ENCODE results near the gene ZNF544.

ZNF544 gene

GRCh38 chr19:58279042-58279924, 50.6 kb downstream of the ZNF544 start:
- H3K4me3 ChIP-seq (ENCODE audit: low read depth, low read length): peak overlapping the region; percentile 83
- TF ChIP-seq CTCF (IDR thresholded peaks at IDR 0.05; ENCODE audit: insufficient read depth, low read depth, low read length, missing control alignments): no peak
- DNase-seq (ENCODE audit: low read depth): peak; percentile 58

DNA sequence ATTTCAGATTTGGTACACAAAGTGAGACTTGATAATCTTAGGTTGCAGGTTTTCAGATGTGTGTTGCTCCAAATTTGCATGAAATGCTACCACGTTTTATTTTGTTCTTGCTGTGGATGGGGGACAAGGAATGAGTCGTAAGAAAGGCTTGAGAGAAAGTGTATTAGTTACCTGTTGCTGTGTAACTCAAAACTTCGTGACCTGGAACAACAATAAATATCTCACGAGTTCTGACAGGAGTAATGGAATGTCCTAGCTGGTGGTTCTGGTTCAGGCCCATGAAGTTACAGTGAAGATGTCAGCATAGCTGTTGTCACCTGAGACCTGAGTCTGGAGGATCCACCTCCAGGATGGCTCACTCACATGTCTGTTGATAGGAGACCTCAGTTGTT, 51.2 kb downstream of the ZNF544 start:
- peak overlapping the region; percentile 83 for H3K4me3 ChIP-seq (ENCODE audit: low read depth, low read length)
- no peak for TF ChIP-seq CTCF (IDR thresholded peaks at IDR 0.05; ENCODE audit: insufficient read depth, low read depth, low read length, missing control alignments)
- DNase-seq (ENCODE audit: low read depth): no peak

- DNase-seq (ENCODE audit: low read depth): no peak
- no peak for TF ChIP-seq CTCF (IDR thresholded peaks at IDR 0.05; ENCODE audit: insufficient read depth, low read depth, low read length, missing control alignments)
- no peak overlapping the region for H3K4me3 ChIP-seq (ENCODE audit: low read depth, low read length)
These were observed 55.5 kb downstream of the ZNF544 start for GRCh38 chr19:58284199-58284598.

- DNase-seq (ENCODE audit: low read depth): no peak
- TF ChIP-seq CTCF (IDR thresholded peaks at IDR 0.05; ENCODE audit: insufficient read depth, low read depth, low read length, missing control alignments): no peak
These were observed 63.2 kb downstream of the ZNF544 start for GRCh38 chr19:58291943-58292342.

GRCh38 chr19:58294743-58295374, 66.1 kb downstream of the ZNF544 start:
- TF ChIP-seq CTCF (IDR thresholded peaks at IDR 0.05; ENCODE audit: insufficient read depth, low read depth, low read length, missing control alignments): no peak
- DNase-seq (ENCODE audit: low read depth): no peak

More at GRCh38 chr19:58291943-58292342, 63.2 kb downstream of the ZNF544 start:
- H3K4me3 ChIP-seq (ENCODE audit: low read depth, low read length): no peak overlapping the region

GRCh38 chr19:58296104-58296503, 67.4 kb downstream of the ZNF544 start:
- no peak for DNase-seq (ENCODE audit: low read depth)
- H3K4me3 ChIP-seq (ENCODE audit: low read depth, low read length): no peak overlapping the region
- TF ChIP-seq CTCF (IDR thresholded peaks at IDR 0.05; ENCODE audit: insufficient read depth, low read depth, low read length, missing control alignments): no peak

More at GRCh38 chr19:58294743-58295374, 66.1 kb downstream of the ZNF544 start:
- no peak overlapping the region for H3K4me3 ChIP-seq (ENCODE audit: low read depth, low read length)
